ENCODE results near the gene KRTAP4-6.
"Not testable (repeated sequence)": the region's sequence is repeated elsewhere in the genome, so short reads cannot be mapped to it uniquely, and the experiment has no call there.

KRTAP4-6 gene

DNA sequence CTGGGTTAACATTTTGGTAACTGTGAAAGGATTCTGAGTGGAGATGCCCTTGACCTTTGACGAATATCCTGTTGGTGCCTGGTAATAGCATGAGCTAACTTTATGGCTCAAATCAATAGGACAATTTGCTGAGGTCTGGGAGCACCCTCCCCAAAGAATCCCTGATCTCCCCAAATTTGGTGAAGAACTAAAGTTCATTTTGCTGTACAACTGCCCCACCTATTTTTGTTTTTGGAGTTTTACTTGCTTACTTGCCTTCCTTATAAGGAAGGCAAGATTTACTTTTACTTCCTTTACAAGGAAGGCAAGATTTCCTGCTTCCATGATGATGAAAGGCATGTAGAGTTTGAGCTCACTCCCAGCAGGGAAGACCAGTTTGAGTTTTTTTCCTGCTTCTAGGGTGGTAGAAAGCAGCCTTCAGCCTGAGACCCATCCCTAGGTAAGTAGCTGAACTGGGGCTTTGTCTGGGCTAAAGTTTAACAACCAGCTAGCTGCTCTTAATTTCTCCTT is 32.3 kb downstream of the KRTAP4-6 start:
- DNase-seq (ENCODE audit: low read depth in 2 of 2): no peak

DNA sequence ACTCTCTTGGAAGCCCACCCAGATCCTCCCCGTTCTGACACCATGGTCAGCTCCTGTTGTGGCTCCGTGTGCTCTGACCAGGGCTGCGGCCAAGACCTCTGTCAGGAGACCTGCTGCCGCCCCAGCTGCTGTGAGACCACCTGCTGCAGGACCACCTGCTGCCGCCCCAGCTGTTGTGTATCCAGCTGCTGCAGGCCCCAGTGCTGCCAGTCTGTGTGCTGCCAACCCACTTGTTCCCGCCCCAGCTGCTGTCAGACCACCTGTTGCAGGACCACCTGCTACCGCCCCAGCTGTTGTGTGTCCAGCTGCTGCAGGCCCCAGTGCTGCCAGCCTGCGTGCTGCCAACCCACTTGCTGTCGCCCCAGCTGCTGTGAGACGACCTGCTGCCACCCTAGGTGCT is 35.0 kb downstream of the KRTAP4-6 start, which contains the start of gene KRTAP4-9:
KRTAP4-9 (plus strand) TSS at position 43 of the 400 bp plus-strand sequence; CDS start at position 43, 0 bp downstream.
- not testable (repeated sequence) for DNase-seq (ENCODE audit: low read depth in 2 of 2)

DNA sequence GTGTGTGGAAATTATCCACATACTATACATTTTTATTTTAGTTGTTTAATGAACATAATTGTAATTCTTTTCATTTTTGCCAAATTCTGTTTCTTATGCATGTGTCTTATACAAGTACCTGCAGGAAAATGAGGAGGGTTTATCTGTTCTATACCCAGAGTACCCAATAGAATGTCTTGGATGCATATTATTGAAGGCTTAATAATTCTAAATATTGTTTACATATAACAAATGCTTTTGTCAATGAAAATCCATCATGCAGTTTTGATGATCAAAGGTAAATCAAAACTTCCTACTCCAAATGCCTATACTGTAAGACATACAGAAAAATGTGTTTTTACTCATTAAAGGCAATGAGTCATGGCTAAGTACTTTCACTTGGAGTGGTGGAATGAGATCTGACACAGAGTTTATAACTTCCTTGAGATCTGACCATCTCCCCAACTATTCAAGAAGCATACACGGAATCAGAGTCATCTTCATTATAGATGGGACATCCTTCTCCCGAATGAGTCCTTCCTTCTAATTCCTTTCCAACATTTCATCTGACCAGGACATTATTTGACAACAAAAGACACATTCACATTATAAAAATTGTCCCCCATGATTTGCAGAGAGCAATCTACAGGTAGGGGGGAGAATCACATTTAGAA is 35.8 kb downstream of the KRTAP4-6 start:
- not testable (repeated sequence) for DNase-seq (ENCODE audit: low read depth in 2 of 2)

DNA sequence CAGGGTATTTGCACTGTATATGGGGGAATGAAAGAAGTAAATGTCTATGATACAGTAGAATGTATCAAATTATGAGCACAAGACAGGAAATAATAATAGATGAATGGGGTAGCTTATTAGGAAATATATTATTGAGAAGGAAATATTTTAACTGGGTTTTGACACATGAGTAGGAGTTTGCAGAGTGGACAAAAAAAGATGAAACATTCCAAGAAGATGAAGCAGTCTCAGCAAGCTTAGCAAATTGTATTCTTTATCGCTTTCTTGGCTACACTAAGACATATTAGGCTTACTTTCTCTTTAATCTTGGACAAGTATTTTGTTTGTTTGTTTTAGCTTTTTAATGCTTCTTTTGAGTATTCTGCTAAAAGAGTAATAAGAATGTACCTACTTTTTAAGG is 36.4 kb downstream of the KRTAP4-6 start:
- no peak for DNase-seq (ENCODE audit: low read depth in 2 of 2)

DNA sequence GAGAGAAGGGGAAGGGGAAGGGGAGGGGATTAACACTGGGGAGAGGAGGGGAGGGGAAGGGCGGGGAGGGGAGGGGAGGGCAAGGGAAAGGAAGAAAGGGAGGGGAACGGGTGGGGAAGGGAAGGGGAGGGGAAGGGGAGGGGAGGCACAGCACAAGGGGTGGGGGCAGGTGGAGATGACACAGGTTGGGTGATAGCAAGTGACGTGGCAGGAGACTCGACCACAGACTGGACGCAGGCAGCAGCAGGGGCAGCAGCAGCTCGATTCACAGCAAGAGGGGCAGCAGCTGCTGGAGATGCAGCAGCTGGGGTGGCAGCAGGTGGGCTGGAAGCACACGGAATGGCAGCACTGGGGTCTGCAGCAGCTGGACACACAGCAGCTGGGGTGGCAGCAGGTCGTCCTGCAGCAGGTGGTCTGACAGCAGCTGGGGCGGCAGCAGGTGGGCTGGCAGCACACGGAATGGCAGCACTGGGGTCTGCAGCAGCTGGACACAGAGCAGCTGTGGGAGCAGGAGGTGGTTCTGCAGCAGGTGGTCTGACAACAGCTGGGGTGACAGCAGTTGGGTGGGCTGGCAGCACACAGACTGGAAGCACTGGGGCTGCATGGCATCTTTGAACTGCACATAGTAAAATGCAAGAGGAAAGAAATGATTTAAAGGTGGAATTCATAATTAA is 38.6 kb downstream of the KRTAP4-6 start, which contains the start of gene KRTAP4-16:
KRTAP4-16 (minus strand) TSS at position 624 of the 674 bp plus-strand sequence; CDS start at position 624, 0 bp downstream.
- no peak for DNase-seq (ENCODE audit: low read depth in 2 of 2)

DNA sequence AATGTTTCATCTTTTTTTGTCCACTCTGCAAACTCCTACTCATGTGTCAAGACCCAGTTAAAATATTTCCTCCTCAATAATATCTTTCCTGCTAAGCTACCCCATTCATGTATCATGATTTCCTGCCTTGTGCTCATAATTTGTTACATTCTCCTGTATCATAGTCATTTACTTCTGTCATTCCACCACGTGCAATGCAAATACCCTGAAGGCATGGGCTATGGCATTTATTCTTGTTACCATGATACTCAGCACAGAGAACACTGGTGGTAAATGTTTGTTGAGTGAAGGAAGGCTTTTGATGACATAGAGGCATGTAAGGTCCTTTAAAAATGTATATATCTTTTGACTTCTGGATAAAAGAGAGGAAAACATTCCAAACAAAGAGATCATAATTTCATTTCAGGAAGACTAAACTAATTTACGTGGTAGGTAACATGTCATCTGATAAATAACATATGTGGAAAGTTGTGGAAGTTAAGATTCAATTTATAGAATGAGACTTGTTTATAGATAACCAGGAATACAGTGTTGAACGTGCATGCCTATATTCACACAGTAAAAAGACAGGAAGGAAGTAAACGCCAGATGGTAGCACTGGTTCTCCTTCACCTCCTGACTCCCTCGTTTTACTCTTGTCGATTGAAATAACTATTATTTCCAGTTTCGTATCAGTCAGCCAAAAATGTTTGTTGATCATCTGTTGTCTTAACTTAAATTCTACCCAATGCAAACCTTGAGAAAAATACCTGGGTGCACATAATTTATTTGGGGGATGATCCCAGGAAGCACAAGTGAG is 40.5 kb downstream of the KRTAP4-6 start:
- not testable (repeated sequence) for DNase-seq (ENCODE audit: low read depth in 2 of 2)

DNA sequence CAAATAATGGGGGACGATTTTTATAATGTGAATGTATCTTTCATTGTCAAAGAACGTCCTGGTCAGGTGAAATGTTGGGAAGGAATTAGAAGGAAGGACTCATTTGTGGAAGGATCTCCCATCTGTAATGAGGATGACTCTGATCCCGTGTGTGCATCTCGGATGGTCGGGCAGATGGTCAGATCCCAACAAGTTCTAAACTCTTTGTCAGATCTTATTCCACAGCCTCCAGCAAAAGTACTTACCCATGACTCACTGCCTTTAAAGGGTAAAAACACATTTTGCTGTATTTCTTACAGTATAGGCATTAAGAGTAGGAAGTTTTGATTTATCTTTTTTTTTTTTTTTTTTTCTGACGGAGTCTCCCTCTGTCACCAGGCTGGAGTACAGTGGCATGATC is 41.9 kb downstream of the KRTAP4-6 start:
- DNase-seq (ENCODE audit: low read depth in 2 of 2): no peak

DNA sequence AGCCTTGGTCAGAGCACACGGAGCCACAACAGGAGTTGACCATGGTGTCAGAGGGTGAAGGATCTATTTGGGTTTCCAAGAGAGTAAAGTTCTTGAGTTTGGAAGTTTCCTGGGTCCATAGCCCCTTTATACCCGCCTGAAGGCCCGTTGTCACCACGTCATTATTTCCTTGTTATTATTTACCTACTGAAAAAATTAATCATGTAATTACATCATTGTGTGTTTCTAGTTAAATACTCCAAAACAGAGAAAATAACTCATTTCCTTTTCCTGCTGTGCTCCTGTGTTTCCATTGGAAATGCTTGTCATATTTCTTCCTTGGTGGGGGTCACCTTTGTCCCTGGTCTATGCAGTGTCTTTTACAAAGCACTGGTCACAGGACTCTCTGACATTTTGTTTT is 42.3 kb downstream of the KRTAP4-6 start, which contains the start of gene KRTAP4-8:
KRTAP4-8 (minus strand) TSS at position 101 of the 400 bp plus-strand sequence; CDS start at position 43, 58 bp downstream.
- DNase-seq (ENCODE audit: low read depth in 2 of 2): no peak

DNA sequence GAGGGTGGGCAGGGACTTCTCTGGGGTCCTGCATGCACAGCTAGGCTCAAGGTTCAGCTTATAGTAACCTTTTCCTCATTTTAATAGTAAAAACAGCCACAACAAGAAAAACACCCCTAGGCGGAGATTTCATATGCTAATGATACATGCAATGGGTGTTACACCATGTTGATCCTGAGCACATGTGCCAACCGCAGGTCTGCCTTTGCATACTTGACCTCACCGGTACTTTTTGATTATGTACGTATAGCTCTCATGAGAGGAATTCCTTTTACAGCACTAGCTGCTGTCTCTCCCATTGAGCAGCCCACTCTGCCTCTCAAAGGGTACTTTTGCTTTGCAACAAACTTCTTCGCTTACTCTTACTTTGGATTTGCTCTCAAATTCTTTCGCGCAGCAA is 44.3 kb downstream of the KRTAP4-6 start:
- DNase-seq (ENCODE audit: low read depth in 2 of 2): no peak

Data from stimulated activated CD8-positive, alpha-beta memory T cell treated with anti-CD3 and anti-CD28 coated beads, Interleukin-7, amount 100 ng/mL, for 4 hours (primary cell).